ENCODE results near the gene FOXE1.

The FOXE1 gene

GRCh38 chr9:97848480-97849237 lies 4.4 kb upstream of the FOXE1 start:
- DNase-seq (ENCODE audit: low read depth) = no peak

DNA sequence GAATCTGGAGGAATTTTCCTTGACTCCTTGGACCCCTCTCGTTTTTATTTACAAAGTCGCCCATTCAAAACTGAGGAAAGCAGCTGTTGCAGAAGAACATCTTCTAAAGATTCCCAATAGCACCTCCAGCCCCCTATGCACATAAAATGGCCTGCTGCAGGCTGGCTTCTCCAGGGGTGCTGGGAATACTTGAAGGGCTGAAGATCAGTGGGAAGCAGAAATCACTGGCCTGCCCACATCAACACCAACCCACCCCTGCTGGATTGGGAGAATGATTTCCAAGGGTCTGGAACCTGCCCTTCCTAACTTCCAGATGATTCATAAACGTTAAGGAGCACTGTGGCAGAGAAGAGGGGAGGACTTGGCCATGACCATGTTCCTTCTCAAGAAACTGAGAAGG lies 3.0 kb upstream of the FOXE1 start:
- no peak for DNase-seq (ENCODE audit: low read depth)

DNA sequence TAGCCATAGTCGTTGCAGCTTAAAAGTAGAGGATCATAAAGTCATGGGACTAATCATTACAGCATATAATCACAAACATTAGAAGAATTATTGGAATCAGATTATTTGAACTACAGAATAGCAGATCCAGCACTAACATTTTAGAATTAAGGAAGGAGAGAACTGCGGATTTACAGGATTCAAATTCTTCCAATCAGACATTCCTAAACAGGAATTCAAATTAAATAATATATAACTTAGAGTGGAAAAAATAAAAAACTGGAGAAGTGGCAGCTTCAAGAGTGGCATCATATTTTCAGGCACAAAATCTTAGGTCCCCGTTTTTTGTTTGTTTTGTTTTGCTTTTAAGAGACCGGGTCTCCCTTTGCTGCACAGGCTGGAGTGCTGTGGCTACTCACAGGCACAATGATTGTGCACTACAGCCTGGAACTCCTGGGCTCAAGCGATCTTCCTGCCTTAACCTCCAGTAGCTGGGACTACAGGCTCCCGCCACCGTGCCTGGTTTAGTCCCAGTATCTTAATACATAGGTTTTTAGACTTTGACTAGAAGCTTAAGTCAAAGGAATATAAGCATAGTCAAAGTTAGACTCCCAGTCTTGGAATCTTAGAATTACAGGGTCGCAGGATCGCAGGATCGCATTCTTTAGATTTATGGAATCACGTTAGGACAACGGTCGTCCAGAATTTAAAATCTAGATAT lies 2.1 kb upstream of the FOXE1 start:
- no peak for DNase-seq (ENCODE audit: low read depth)

GRCh38 chr9:97851446-97851883 lies 1.6 kb upstream of the FOXE1 start:
- no peak for DNase-seq (ENCODE audit: low read depth)

GRCh38 chr9:97852001-97852398 lies 1.0 kb upstream of the FOXE1 start:
- DNase-seq (ENCODE audit: low read depth) = no peak

DNA sequence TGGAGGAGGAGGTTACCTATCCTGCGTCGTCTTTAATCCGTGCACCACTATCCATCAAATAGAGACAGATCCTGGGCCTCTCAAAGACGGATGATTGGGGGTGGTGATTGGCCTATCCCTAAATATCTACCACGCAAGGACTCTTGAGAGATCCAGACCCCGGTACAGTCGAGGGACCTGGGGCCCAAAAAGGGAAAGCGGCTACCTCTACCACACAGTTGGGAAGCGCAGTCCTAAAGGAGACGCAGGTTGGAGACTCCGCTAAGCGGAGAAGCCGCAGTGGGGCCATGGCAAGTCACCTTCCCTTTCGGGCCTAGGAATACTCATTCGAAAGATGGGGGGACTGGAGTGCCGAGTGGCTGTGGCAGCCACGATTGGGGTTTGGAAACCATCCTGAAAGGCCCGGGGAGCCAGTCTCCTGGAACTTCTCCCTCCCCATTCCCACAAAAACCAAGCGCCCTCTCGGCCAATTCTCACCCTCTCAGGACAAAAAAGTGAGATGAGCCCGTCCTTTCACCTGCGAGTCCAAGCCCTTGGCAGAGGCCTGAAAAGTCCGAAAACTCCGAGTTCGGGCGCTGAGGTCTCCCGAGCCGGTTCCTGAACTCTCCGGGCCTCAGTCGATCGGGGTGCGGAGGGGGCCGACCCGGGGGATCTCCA lies 499 bp upstream of the FOXE1 start:
- DNase-seq (ENCODE audit: low read depth) = no peak

GRCh38 chr9:97853844-97854695 lies 1.0 kb downstream of the FOXE1 start:
- DNase-seq (ENCODE audit: low read depth) = no peak

DNA sequence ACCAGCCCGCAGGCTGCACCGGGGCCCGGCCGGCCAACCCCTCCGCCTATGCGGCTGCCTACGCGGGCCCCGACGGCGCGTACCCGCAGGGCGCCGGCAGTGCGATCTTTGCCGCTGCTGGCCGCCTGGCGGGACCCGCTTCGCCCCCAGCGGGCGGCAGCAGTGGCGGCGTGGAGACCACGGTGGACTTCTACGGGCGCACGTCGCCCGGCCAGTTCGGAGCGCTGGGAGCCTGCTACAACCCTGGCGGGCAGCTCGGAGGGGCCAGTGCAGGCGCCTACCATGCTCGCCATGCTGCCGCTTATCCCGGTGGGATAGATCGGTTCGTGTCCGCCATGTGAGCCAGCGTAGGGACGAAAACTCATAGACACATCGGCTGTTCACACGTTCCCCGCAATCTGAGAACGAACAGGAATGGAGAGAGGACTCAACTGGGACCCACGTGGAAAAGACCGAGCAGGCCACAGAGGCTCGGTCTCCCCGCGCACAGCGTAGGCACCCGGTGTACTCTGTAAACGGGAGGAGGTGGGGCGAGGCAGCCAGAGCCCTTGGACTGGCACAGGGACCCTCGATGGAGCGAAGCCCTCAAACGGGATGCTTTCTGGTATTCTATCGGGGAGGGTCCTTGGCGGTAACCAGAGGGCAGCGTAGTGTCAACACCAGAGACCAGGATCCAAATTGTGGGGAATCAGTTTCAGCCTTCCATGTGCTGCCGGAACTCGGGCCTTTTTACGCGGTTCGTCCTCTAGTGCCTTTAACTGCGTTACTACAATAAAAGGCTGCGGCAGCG lies 1.9 kb downstream of the FOXE1 start:
- no peak for DNase-seq (ENCODE audit: low read depth)

- DNase-seq (ENCODE audit: low read depth) = no peak
These were observed 2.5 kb downstream of the FOXE1 start for GRCh38 chr9:97855486-97855875.

GRCh38 chr9:97855899-97856298 lies 2.9 kb downstream of the FOXE1 start:
- DNase-seq (ENCODE audit: low read depth) = no peak

GRCh38 chr9:97856857-97857605 lies 4.0 kb downstream of the FOXE1 start:
- no peak for DNase-seq (ENCODE audit: low read depth)

DNA sequence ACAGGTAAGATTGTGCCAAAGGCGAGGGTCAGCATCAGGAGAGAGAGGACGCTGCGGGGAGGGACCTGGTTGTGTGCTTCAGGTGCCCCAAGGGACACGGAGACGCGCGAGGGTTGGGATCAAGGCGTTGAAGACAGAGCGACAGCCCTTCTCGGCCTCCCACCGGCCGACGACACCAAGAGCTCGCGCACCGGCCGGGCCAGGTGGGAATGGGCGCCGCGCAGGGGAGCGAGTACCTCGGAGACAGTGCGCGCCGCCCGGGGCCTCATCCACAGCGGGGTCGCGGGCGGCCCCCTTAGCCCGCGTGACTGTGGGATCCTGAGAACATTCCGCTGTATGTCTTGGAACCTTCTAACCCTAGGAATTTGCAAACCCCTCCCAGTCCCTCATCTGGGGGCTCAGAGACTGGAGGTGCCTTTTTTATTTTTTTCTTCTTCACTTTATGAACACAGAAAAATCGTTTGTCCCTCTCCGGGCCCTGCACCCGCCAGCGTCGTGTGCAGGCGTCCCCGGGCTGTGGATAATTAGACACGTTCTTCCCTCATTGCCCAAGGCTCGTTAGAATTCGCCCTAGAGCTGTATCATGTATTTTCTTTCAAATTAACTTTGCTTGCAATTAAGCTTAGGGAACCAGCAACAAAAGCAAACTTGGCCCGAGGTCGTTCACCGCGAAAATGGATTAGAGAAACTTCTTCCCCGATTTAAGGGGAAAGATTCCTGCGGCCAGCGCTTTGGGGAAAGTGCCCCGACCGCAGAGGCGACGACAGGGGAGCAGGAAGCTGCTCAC lies 4.8 kb downstream of the FOXE1 start:
- DNase-seq (ENCODE audit: low read depth) = no peak

GRCh38 chr9:97858393-97858713 lies 5.3 kb downstream of the FOXE1 start:
- DNase-seq (ENCODE audit: low read depth) = no peak

GRCh38 chr9:97858826-97859225 lies 5.8 kb downstream of the FOXE1 start:
- DNase-seq (ENCODE audit: low read depth) = no peak

- no peak for DNase-seq (ENCODE audit: low read depth)
These were observed 6.3 kb downstream of the FOXE1 start for GRCh38 chr9:97859346-97859745.

DNA sequence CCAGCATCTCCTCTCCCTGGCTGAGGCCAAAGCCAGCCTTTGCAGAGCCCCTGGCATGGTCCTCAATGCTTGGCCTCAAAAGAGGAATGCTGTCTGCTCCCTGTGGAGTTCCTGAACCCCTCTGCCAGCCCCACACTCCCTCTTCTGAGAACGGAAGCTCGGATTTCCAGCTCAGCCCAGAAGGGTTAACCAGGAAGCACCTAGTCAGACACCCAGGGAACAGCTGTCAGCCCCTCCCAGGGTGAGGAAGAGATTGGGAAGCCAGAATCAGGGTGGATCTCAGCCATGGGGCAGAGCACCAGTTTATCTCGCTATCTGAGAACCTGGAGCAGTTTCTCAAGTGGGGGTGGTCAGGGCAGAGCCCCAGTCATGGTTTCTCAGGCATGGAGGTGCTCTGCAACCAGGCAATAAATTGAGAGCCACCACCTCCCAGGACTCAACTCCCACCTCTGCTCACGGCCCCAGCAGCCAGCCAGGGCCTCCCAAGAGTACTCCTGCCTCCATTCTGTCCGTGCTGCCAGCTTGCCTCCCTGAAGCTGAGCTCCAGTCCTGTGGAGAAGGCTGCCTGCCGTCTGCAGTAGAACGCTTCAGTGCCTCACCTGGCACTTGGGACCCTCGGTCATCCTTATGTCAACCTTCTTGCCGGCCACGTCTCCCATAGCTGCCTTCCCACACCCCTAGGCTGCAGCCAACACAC lies 7.6 kb downstream of the FOXE1 start:
- no peak for DNase-seq (ENCODE audit: low read depth)

- no peak for DNase-seq (ENCODE audit: low read depth)
These were observed 8.1 kb downstream of the FOXE1 start for GRCh38 chr9:97861148-97861475.

- no peak for DNase-seq (ENCODE audit: low read depth)
These were observed 10.3 kb downstream of the FOXE1 start for GRCh38 chr9:97863314-97863713.

DNA sequence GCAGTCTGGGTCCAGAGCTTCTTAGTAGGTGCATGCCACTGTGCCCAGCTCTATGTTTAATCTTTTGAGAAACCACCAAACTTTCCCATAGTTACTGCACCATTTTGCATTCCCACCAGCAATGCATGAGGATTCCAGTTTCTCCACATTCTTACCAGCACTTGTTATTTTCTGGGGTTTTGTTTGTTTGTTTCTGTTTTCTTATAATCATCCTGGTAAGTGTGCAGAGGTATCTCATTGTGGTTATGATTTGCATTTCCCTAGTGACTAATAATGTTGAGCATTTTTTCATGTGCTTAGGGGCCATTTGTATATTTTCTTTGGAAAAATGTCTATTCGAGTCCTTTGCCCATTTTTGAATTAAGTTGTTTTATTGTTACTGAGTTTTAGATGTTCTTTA lies 11.4 kb downstream of the FOXE1 start:
- no peak for DNase-seq (ENCODE audit: low read depth)

DNA sequence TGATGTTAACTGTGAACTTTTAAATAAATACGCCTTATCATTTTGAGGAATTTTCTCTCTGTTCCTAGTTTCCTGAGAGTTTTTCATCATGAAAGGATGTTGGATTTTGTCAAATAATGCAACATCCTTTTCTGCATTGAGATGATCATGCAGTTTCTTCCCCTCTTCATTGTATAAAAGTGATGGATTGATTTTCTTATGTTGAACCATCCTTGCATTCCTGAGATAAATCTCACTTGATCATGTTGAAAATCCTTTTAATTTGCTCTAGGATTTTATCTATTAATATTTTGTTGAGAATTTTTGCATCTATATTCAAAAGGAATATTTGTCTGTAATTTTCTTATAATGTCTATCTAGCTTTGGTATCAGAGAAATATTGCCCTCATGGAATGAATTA lies 13.3 kb downstream of the FOXE1 start:
- no peak for DNase-seq (ENCODE audit: low read depth)
